ELR (cell line): Measurements from ENCODE around the gene POC1A.

Source experiments
- DNase-seq: peaks from one replicate; pipeline ENCODE4 v3.0.0-alpha.2; 2015; ENCODE audit warnings: low read depth

POC1A gene

GRCh38 chr3:52150860-52151259 lies 3.4 kb downstream of the POC1A start:
- DNase-seq: no peak

- no peak for DNase-seq
Observed at GRCh38 chr3:52150357-52150756, 3.9 kb downstream of the POC1A start.

GRCh38 chr3:52149726-52150125 lies 4.5 kb downstream of the POC1A start:
- DNase-seq: no peak

- no peak for DNase-seq
Observed at GRCh38 chr3:52149021-52149420, 5.2 kb downstream of the POC1A start.

DNA sequence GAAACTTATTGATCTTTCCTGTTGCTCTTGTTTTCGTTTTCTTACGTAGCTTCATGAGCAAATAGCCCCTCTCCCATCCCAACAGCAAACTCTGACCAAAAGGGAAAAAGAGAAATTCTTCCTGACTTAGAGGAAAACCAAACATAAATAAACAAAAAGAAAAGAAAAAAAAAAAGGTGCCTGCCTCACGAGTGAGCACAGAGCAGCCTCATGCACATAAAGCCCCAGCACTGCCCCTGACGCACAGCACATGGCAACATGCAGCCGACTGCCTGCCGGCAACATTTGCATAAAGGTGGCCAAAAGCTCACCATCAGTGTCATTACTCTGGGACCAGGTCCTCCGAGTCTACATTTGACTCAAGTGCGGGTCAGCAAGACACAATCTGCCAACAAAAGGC lies 6.4 kb downstream of the POC1A start:
- no peak for DNase-seq

- no peak for DNase-seq
Observed at GRCh38 chr3:52146811-52147210, 7.4 kb downstream of the POC1A start.

DNA sequence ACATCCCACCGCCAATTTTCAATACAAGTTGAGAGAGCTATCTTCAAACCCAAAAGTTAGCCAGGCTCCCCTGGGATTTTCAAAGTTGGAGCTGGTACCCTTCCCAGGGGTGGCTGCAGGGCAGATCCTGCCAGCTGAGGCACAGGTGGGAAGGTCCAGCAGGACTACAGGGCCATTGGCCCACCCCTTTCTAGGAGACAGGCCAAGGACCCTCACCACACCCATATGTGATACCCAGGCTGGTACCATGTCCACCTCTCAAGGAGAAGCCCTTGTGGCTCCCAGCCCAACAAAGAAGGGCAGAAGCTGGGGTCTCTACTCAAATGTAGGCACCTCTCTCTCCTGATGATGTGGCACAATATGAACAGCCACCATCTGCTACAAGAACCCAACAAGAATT lies 8.0 kb downstream of the POC1A start:
- DNase-seq: no peak

DNA sequence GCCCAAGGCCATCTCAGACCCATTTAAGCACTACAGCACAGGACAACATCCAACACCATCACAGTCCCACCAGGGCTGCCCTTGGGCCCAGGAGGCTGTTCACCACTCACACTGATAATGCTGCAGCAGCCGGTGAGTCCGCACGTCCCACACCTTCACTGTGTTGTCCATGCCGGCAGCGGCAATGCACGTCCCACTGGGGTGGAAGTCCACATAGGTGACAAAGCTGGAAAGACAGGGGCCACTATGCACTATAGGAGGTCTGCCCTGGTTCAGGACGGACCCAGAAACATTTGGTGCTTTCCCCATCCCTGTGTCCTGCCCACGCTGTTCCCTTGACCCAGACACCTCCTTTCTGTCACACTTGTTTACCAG lies 8.5 kb downstream of the POC1A start:
- DNase-seq: no peak

DNA sequence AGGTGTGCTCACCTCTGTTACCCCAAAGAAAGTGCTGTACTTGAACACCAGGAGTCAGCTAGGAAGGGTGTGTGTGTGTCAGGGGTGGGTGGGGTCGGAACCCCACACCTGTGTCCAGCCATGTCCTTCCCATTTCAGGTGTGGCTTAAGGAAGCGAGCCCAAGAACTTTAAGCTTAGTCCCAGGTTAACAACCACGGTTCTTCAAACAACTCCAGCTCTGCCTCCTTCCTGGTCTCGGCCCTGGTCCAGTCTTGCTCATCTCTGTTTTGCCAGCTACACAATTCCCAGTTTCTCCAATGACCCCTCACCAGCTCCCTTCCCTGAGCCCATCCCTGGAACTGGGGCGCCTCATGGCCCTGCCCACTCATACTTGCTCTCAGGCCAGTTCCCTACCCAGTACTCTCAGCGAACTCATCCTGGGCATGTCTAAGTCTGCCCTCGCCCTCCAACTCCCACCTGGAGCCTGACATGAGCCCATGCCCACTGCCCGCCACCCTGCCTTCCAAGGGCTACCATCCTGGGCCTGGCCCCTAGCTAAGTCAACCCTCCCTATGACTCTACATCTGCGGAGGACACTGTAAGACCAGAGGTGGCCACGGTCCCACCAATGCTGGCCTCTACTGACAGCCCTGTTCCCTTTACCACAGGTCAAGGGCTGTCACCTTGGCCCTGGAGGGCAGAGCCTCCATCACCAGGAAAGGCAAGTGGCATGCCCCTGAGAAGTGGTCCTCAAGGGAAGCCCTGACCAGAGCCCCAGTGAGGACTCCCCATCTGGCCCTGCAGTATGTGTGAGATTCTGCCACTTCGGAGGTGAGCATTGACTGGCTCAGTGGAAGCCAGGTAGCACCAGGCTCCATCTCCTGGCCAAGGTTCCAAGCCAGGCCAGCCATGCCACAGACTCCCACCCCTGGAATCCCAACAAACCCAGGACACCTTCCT lies 9.2 kb downstream of the POC1A start:
- no peak for DNase-seq

DNA sequence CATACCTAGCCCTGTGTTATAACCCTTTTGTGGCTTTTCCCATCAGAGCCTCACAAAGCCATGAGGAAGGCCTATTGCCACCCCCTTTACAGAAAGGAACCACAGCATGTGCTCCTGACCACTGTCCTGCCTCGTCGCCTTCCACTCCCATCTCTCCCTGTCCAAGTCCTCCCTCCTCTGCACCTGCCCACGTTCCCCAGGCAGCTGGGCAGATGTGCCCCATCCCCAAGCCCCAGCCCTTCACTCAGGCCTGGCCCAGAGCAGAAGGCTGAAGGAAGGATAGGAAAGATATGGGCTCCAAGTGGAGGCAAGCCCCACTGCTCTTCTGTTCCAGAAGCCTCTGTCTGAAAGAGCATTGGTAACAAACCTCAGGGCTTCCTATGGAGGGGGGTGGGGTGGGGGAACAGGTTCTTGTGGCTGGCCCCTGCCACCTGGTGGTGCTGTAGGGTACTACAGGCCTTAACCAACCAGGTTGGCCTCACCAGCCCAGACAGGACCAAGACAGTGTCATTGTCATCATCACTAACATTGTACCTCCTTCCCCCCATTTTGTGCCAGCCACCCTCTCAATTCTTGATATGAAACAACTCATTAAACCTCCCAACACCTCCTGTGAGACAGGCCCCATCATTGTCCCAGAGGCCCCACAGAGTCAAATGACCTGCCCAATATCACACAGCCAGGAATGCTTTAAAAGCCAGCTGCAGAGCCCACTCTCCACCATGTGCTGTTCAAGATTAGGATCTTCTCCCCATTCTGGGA lies 10.0 kb downstream of the POC1A start:
- peak; percentile 74 for DNase-seq

DNA sequence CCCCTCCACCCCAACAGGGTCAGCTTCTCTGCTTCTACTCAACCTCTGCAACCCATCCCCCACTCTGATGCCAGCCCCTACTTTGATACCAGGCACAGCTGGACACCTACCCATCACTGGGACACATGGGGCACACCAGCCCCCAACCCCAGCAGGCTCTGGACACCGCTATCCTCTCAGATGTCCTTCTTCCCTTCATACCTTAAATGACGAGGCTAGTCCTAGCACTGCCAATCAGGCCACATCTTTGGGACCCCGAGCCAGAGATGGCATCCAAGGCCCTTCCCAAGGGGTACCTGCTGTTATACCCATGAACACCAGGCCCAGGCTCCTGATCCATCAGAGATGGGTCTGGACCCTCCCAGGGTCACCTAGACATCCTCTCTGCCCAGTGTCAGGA lies 10.6 kb downstream of the POC1A start:
- DNase-seq: no peak

GRCh38 chr3:52143156-52143555 lies 11.1 kb downstream of the POC1A start:
- DNase-seq: no peak

DNA sequence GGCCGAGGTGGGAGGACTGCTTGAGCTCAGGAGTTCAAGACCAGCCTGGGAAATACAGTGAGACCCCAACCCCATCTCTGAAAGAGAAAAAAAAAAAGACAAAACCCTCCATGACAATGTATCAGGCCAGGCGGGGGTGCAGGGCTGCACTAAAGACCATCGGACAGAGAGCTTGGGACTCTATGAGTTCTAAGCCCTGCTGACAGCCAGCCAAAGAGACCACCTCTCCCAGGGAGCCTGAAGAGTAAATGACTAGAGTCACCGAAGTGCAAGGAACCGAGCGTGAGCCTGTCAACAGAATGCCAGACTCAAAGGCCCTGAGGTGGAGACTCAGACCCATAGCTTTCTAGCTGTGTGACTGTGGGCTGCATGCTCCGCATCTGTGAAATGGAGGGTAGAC lies 12.5 kb downstream of the POC1A start:
- no peak for DNase-seq

DNA sequence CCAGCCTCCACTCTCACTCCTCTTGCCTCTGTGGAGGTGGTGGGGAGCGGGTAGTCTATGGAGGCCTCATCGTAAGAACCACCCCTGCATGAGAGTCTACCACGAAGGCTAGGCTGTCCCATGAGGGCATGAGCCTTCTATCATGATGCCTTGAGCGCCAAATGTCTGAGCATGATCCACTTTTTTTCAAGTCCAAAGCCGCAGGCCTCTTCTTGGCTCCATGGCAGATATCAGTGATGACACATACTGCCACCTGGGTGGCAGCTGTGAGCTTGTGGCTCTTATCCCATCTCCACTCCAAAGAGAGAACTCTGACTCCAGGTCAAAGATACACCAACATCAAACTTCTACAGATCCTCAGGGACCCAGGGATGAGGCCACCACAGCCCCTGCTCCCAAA lies 13.5 kb downstream of the POC1A start:
- DNase-seq: no peak

DNA sequence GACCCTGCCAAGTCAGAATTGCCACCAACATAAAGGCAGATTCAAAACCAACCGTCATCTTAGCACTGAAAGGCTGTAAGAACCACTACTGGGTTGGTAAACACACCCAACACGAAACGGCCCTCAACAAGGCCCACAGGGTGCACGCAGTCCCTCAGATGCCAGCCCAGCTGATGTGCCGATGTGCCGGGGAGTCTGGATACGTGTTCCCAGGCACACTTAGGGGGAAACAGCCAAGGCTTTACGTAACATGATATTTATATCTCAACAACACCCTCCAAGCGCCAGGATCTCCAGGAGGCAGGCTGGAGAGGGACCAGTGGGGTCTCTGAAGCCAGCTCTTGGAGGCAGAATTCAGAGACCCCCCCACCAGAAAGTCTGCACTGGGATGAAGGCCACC lies 14.2 kb downstream of the POC1A start:
- DNase-seq: no peak

DNA sequence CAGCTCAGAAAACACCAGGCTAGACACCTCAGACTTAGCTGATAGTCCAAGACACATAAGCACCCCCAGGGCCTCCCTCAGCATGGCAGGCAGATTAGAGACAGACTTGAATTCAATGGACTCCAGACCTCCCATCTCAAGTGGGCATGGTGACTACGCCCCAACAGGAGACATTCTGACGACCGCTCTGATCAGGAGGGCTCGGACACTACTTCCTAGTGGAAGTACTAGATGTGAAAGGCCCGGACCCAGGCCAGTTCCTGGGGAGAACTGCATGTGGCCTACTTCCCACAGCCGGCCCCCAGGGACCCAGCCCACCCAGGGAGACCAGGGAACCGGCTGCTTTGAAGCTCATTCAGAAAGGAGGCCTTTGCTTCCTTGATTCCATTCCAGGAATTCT lies 16.9 kb downstream of the POC1A start:
- DNase-seq: no peak

GRCh38 chr3:52136513-52136912 lies 17.7 kb downstream of the POC1A start:
- no peak for DNase-seq

- no peak for DNase-seq
Observed at GRCh38 chr3:52135332-52135731, 18.9 kb downstream of the POC1A start.

GRCh38 chr3:52134761-52135160 lies 19.5 kb downstream of the POC1A start:
- DNase-seq: no peak

DNA sequence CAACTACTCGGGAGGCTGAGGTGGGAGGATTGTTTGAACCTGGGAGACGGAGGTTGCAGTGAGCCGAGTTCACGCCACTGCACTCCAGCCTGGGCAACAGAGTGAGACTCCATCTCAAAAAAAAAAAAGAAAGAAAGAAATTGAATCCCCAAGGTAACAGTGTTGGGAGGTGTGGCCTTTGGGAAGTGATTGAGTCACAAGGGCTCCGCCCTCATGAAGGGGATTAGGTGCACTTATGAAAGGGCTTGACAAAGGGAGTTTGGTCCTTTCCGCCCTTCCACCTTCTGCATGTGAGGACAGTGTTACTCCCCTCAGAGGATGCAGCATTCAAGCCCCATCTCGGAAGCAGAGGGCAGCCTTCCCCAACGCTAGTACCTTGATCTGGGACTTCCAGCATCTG lies 21.3 kb downstream of the POC1A start:
- no peak for DNase-seq

GRCh38 chr3:52132041-52132440 lies 22.2 kb downstream of the POC1A start:
- DNase-seq: no peak

GRCh38 chr3:52130966-52131622 lies 23.1 kb downstream of the POC1A start:
- DNase-seq: no peak

GRCh38 chr3:52128118-52128683 lies 26.0 kb downstream of the POC1A start:
- DNase-seq: peak; percentile 75
